ENCODE data around the gene WRAP73.

DNA sequence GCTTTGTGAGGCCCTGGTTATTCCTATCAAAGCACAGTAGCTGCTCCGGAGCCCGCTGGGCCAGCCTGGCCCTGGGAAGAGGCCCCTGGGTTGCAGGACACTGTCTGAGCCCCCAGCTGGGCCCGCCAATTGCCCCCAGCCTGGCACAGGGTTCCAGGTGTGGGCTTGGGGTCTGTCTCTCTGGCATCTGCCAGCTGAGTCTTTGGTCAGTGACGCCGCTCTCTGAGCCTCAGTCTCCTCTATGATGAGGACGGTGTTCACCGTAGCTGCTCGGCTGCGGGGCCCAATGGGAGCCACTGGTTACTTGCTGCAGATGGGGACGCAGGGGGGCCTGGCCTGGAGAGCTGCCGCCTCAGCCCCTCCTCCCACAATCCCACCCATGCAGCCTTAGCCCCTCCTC is 43.4 kb upstream of the WRAP73 start:
- TF ChIP-seq CTCF (IDR thresholded peaks at IDR 0.05; ENCODE audit: low read depth, low read length), result no peak
- no peak for TF ChIP-seq EZH2phosphoT487 (IDR thresholded peaks at IDR 0.05; ENCODE audit: low read depth)

All from OCI-LY3 (cell line).